ENCODE measurements around the gene TAF3.

TAF3 gene

DNA sequence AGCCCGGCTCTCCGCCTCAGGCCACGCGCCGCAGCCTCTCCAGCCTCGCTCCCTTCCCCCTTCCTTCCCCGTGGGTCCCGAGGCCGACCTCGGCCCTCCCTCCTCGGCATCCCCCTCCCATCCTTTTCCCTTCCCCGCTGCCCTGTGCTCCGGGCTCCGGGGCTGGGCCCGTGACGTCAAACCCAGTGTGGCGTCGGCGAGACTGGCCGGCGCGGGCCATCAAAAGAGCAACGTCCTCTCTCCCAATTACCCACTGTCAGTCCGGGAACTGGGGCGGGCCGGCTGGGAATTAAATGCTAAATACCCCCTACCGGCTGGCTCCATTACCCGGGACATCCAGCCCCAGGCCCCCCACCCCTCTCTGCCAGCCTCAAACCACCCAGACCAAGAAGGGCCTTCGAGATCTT, 233.5 kb downstream of the TAF3 start:
- peak overlapping the region in 14 of 21 experiments; percentile 37 to 96 (median 75) for H3K27ac ChIP-seq
- H3K4me3 ChIP-seq: peak overlapping the region in 6 of 7 experiments; percentile 17 to 60 (median 42)

DNA sequence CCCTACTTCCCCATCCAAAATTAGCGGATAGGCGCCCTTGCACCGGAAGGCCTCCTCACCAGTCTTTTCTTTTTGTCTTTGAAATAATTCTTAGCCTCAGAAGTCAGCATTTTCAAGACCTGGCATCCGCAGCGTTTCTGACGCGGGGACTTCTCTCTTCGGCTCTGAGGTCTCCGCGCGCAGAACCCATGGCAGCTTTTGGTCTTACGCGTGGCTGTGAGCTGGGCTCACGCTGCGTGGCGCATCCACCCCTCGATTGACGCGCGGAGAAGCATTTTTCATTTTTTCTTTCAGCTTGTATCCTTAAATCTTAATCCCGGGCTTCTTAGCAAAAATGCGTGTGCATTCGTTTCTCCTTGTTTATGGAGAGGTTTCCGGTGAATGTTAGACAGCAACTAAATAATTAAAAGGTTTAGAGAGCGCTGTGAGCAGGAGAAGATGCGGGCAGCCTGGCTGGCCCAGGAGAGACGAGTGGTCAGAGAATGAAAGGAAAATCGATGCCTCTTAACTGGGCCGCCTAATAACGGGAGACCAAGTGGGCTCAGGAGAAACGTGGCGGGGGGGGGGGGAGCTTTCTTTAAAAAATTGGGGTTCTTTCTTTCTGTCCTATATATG, 234.1 kb downstream of the TAF3 start:
- Histone ChIP-seq H3K4me3 (peak overlapping the region in 3 of 7 experiments; percentile 44 to 60 (median 60)), H3K27ac (peak overlapping the region in 9 of 21 experiments; percentile 66 to 96 (median 86))

DNA sequence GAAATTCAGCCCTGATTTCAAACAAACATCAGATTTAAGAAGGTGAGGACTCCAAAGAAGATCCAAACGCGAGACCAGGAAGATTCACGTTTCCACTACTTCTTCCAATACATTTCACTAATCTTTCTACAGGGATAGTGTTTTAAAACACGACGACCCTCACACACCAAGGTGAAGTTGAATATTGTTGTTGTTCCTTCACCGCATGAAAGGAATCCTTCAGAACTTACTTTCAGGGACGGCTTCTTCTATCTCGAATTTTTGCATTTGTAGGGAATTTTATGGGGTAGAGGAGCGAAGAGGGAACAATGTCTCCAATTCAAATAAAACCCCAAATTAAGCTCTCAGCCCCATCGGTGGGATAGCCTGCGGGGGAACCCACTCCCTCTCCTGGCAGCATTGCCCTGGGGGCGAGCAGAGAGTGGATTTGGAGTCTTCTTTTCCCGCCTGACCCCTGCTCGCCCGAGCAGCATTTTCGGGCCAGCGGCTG, 234.7 kb downstream of the TAF3 start:
- Histone ChIP-seq H3K4me3 (peak overlapping the region in 6 of 7 experiments; percentile 43 to 69 (median 60)), H3K27ac (peak overlapping the region in 7 of 21 experiments; percentile 50 to 96 (median 93))

DNA sequence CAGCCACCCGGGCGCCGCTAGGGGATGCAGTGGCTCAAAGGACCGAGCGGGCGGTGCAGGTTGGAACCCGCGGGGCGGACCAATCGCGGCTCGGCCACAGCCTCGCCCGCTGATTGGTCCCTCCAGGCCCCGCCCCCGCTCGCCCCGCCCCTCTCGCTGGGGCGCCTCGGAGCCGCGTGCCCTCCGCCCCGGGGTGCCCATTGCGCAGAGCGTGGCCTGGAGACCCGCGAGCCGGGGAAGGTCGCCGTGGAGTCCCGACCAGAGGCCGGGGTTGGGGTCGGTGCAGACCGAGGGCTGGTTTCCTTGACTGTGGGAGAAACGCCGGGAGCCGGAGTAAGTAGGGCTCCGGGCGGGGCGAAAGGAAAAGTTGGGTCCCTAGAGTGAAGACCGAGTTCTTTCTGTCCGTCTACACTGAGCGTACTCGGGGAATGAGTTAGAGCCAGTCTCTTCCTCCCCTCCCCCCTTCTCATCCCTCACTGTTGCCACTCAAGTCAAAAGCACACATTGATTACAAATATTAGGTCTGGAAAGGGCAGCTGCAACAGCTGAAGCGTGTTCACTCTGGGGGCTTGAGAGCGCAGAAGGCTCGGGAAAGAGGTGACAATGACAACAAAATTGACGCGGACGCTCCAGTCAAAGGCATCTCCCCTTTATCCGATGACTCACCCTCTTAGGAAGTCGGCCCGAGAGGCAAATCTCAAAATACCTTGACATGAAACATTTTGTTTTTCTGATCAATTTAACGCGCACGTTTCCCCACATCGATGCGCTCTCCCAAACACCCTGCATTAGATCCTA, 235.3 kb downstream of the TAF3 start:
- Histone ChIP-seq H3K4me3 (peak overlapping the region; percentile 43 to 69 (median 60)), H3K27ac (peak overlapping the region in 20 of 21 experiments; percentile 50 to 96 (median 89))

DNA sequence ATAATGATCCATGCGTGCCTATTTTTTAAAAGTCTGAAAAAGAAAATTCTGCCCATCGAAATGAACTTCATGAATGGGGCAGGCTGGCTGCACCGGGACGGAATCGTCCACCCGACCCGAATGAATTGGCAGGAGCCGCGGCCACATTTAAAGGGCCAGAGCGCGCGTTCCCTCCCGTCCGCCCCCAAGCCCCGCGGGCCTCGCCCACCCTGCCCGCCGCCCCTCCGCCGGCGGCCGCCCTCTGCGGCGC, 235.9 kb downstream of the TAF3 start:
- H3K4me3 ChIP-seq: peak overlapping the region; percentile 43 to 69 (median 60)
- H3K27ac ChIP-seq: peak overlapping the region in 20 of 21 experiments; percentile 63 to 96 (median 89)

DNA sequence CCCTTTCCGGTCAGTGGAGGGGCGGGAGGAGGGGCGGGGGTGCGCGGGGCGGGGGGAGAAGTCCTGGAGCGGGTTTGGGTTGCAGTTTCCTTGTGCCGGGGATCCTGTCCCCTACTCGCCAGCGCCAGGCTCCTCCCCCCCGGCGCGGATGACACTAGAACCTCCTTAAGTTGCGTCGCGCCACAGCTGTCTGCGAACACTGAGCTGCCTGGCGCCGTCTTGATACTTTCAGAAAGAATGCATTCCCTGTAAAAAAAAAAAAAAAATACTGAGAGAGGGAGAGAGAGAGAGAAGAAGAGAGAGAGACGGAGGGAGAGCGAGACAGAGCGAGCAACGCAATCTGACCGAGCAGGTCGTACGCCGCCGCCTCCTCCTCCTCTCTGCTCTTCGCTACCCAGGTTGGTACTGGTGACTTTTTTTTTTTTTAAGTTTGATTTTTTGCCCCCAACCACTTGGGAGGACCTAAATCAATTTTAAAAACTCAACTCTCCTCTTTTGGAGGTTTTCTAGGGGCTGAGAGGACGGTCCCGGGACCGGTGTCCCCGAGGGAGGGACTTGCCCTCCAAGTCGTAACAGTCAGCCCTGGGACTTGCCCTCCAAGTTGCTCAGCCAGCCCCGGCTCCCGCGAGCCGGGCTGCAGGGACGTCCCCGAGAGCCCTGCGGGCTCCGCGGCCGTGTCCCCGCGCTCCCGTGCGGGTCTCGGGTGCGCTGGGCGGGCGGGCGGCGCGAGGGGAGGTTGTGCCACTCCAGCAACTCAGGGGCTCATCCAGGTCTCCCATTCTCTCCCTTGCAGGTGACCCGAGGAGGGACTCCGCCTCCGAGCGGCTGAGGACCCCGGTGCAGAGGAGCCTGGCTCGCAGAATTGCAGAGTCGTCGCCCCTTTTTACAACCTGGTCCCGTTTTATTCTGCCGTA, 236.4 kb downstream of the TAF3 start, which contains the start of gene GATA3:
Gene GATA3, plus strand, starts transcription at position 195 of the 914 bp plus-strand sequence. CDS start 968 bp downstream, outside the sequence.
- Histone ChIP-seq H3K4me3 (peak within 1 kb of the TSS; percentile 43 to 69 (median 60)), H3K27ac (peak within 1 kb of the TSS; percentile 63 to 96 (median 89))

DNA sequence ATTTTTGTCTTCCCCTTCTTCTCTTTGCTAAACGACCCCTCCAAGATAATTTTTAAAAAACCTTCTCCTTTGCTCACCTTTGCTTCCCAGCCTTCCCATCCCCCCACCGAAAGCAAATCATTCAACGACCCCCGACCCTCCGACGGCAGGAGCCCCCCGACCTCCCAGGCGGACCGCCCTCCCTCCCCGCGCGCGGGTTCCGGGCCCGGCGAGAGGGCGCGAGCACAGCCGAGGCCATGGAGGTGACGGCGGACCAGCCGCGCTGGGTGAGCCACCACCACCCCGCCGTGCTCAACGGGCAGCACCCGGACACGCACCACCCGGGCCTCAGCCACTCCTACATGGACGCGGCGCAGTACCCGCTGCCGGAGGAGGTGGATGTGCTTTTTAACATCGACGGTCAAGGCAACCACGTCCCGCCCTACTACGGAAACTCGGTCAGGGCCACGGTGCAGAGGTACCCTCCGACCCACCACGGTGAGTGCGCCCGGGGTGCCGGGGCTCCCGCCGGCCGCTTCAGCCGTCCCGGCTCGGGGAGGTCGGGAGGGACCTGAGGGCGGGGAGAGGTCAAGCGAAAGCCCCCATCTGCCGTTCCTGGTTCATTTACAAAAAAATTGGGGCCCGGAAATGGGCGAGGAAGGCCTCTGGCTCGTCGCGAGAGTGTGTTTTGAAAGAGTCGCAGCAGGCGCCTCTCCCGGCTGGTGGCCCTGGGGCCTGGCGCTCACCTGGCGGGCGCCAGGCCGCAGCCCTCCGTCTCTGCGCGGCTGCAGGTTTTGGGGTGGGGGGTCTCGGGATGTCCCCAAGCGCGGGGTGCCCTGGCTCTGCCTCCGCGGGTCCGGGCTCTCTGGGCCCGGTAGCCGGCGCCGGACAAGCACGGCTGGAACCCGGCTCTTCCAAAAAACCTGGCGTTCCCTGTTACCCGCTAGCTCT, 237.4 kb downstream of the TAF3 start:
- H3K27ac ChIP-seq: peak overlapping the region; percentile 63 to 96 (median 89)
- H3K4me3 ChIP-seq: peak overlapping the region; percentile 43 to 69 (median 60)

DNA sequence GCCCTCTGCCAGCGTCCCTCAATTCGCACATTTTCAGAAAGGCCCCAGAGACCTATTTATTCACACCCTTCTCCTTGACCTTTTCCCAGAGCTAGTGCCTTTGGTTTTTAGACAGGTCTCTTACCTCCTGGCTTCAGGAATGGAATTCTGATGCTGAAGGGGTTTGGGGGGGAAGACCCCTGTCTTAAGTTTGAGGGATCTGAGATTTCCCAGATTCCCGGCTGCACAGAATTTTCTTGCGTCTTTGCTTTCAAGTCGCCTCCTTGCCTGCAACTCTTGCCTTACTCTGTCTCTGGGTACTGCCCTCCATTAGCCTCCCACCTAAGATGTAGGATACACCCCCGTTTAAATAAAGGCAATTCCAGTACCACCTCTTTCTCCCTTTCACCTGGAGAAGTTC, 238.1 kb downstream of the TAF3 start:
- Histone ChIP-seq H3K27ac (peak overlapping the region; percentile 63 to 96 (median 89)), H3K4me3 (peak overlapping the region; percentile 43 to 69 (median 60))

DNA sequence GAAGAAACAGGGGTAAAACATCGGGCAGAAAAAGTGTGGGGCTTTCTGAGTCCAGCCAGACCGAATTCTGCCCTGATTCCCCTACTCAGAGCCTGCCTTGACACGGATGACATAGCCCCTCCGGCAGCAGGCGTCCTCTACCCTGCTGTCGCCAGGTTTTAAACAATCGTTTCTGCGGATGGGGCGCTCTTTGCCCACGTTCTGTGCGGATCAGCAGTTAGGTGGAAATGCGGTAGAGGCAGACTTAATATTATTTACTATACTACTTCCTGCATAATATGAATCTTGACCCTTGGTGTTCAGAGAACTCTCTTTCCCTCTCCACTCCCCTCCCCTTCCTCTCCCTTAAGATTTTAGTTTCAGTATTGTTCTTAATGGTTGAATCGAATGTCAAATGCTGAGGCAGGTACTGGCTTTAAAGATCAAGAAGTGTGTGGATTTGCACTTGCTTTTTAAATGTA, 238.6 kb downstream of the TAF3 start:
- peak overlapping the region; percentile 43 to 69 (median 60) for H3K4me3 ChIP-seq
- H3K27ac ChIP-seq: peak overlapping the region in 20 of 21 experiments; percentile 63 to 96 (median 90)

DNA sequence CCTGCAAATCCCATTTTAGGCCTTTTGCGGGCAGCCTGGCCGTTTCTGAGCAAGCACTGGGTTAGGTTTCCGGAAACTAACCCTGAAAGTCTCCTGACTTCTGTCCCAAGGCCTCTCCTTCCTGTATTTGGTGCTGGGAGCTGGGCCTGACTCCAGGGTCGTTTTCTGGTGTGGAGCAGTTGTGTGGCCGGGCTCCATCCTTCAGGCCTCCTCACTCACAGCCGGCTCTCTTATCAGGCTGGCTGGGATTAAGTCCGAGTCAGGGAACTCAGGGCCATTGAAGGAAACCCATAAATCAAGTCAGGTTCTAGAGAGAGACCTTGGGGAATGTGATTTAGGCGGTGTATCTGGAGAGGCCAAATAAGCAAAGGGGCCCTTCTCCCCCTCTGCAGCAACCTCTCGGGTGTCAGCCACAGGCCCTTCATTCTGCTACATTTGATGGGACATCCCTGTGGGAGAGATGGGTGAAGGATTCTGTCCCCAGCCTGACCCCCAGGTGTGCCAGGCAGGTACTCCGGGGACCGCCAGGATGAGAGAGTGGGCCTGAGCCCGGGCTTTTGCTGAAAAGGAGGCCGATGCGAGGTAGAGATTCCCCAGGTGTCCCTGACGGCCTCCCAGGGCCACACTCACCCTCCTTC, 239.4 kb downstream of the TAF3 start:
- Histone ChIP-seq H3K27ac (peak overlapping the region in 20 of 21 experiments; percentile 25 to 96 (median 90)), H3K4me3 (peak overlapping the region; percentile 43 to 69 (median 60))

DNA sequence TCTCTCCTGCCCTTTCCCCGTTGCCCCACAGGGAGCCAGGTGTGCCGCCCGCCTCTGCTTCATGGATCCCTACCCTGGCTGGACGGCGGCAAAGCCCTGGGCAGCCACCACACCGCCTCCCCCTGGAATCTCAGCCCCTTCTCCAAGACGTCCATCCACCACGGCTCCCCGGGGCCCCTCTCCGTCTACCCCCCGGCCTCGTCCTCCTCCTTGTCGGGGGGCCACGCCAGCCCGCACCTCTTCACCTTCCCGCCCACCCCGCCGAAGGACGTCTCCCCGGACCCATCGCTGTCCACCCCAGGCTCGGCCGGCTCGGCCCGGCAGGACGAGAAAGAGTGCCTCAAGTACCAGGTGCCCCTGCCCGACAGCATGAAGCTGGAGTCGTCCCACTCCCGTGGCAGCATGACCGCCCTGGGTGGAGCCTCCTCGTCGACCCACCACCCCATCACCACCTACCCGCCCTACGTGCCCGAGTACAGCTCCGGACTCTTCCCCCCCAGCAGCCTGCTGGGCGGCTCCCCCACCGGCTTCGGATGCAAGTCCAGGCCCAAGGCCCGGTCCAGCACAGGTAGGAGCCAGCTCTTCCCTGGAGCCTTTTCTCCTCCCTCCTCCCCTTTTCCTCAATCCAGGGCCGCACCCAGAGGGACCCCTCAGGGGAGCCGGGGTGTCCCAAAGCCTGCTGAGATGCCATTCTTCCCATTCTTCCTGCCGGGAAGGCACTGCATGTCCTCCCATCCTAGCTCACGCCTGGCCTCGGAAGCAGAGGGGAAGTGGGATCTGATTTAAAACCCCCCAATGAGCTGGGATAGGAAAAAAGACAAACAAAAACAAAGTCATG, 240.2 kb downstream of the TAF3 start:
- H3K27ac ChIP-seq: peak overlapping the region in 20 of 21 experiments; percentile 19 to 96 (median 90)
- peak overlapping the region; percentile 6 to 69 (median 59) for H3K4me3 ChIP-seq

DNA sequence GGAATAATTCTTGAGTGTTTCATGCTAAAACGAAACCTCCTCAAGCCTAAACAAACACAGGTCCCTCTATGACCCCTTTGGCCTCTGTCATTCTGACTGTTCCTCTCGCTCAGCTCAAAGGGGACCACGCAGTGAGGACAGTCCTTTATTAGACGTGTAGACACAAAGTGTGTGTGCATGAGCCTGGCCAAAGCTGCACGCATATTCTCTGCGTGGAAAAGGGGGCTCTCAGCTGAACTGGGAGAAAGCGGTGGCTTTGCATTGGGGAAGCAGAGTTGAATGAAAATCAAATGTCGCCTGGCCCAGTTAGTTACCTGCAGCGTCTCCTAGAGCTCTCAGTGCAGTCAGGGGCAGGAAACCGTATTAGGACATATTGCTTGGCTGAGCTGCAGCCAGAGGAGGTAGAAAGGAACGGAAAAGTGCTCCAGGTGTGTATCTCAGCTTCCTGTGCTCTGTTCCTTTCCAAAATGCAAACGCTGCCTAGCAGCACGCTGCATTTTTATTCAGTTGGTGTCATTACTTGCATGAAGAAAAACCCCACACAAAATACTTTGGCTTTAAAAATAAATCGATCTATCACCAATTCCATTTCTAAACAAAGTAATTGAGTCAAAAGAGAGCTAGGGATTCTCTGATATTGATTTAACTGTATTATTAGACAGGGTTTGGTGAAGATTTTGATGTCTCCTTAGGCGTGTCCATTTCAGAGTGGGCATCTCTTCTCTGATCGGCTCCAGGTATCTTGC, 241.1 kb downstream of the TAF3 start:
- peak overlapping the region; percentile 4 to 60 (median 54) for H3K4me3 ChIP-seq
- H3K27ac ChIP-seq: peak overlapping the region in 20 of 21 experiments; percentile 3 to 96 (median 90)

DNA sequence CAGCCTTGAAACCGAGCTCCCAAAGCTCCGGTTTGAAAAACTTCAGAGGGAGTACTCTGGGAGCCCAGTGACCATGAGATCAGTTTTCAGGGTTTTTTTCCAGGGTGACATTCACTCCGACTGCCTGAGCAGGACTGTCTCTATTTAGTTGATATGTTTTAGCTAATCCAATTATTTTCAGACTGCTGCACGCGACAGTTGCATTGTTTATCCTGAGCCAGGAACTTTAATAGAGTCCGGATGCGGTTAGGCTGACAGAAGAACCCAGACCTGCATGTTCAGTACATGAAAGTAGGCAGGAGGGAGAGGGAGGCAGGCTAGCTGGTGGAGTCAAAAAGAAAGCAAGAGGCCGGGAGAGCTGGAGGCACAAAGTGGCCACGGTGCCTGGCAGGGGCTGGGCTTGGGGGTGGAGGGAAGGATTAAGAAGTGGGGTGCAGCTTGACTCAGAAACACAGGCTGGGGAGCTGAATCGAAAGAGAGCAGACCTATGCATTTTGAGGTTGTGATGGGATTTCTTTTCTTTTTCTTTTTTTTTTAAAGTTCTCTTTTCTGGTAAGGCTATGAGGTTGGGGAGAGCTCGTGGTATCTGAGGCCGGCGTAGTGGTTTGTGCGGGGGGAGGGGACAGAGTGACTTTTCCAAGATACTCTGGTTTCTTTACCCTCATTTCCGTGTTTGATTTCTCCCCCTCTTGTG, 241.9 kb downstream of the TAF3 start:
- Histone ChIP-seq H3K4me3 (peak overlapping the region; percentile 4 to 60 (median 54)), H3K27ac (peak overlapping the region in 19 of 21 experiments; percentile 38 to 96 (median 90))

DNA sequence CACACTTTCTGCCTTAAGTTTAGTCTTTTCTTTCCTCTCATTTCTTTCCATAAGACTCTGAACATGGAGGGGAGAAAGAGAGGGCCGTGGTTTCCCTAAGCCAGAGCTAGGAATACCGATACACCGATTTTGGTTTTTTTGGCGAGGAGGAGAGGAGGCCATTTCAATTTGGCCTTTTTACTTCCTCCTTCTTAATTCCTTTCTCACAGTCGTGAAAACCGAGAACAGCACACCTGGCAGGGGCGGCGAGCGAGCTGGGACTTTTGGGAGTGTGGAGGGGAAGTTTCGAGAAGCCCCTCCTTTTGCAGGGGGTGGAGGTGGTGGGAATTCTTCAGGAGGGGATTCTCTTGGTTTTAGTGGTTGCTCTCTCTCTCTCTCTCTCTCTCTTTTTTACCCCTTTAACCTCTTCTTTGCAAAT, 242.4 kb downstream of the TAF3 start:
- peak overlapping the region in 6 of 7 experiments; percentile 4 to 60 (median 51) for H3K4me3 ChIP-seq
- peak overlapping the region in 20 of 21 experiments; percentile 38 to 96 (median 90) for H3K27ac ChIP-seq

Measured in skin epidermis (tissue), 12 donors.